NCI-H774 (cell line): Measurements from ENCODE around the gene FAAP24.
"Not testable (repeated sequence)": the region's sequence is repeated elsewhere in the genome, so short reads cannot be mapped to it uniquely, and the experiment has no call there.

ENCODE experiments used
- DNase-seq: peaks from one replicate; lab custom pipeline; 2025; lab: John Stamatoyannopoulos, UW

FAAP24 gene, protein sequence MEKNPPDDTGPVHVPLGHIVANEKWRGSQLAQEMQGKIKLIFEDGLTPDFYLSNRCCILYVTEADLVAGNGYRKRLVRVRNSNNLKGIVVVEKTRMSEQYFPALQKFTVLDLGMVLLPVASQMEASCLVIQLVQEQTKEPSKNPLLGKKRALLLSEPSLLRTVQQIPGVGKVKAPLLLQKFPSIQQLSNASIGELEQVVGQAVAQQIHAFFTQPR

DNA sequence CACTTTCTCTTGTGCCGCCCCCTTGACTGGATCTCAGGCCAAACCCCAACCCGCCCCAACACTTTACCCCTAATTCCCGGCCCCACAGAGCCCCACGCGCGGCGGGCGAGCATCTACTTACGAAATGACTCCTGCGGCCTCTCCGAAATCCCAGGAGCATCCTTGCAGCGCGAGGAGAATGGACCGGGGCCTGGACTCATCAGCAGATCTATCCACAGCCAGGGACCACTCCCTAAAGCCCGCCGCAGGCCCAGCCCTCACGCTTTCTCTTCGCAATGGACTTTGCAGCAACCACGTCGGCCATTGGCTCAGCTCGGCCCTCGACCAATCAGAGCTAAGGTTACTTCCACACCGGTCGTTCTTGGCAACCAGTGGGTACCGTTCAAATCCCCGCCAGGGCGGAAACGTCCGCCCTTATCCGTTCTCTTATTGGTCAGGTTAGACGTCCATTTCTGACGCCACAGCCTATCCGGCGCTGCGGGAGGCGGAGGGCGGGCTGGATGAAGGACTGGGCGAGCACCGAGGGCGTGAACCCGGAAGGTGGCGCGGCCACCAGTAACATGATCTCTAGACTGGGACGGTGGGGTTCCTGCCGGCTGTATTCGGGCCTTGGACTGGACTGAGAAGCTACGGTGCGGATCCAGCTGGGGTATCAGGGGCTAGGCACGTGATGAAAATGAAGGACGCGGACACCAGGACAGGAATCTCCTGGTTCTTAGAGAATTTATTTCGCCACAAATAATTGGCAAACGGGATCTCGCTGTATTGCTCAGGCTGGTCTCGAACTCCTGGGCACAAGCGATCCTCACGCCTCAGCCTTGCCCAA is at the start of gene FAAP24, which contains the start of gene CEP89:
Gene FAAP24, plus strand, starts transcription at position 528 of the 826 bp plus-strand sequence. CDS start 955 bp downstream, outside the sequence.
Gene CEP89, minus strand, starts transcription at position 244 of the 826 bp plus-strand sequence. Its CDS starts 84 bp downstream, at position 160.
- DNase-seq, result peak; percentile 99

DNA sequence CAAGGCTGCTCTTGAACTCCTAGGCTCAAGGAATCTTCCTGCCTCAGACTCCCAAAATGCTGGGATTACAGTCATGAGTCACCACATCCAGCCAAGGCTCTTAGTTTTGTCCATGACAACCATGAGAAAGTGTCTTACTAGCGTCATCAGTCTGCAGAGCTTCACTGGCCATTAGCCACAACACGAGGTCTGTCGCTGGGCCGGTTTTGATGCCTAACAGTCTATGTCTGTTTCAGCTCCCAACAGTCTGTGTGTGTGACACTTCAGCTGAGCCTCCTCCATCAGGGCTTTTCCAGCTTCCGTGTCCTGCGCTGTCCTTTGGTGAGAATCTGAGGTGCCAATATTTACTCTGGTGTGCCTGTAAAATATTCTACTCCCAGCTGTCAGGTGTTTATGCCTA is 47.8 kb upstream of the FAAP24 start:
- DNase-seq, result peak; percentile 54

DNA sequence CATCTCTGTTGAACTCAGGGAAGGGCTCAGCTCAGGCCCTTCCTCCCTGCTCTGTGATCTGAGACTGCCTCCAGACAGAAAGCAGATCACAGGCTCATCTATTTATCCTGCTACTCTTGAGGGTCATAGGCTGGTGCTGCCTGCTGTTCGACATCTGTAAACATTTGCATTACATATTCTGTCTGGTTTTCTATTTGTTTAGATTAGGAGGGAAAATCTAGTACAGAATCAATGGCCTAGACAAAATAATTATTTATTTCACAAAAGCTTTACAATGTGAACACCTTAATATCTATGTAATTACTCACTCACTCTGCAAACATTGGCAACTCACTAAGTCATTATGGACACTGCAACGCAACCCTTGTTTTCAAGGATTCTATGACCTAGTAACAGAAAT is 43.2 kb upstream of the FAAP24 start:
- DNase-seq, result peak; percentile 59

DNA sequence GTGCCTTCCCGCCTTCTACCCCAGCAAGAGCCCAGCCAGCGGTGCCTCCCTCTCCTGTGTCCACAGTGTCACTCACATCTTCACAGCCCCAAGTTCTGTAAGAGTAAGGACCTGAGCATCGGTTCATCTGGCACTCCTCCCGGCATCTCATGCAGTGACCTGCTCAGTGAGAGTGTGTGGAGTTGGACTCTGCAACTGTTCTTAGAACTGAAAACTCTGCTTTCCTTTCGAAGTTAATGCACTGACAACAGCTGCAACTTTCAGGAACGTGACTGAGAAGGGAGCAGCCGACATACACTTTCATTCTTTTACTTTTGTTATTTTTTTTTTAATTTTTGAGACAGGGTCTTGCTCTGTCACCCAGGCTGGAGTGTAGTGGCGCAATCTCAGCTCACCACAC is 41.5 kb upstream of the FAAP24 start:
- DNase-seq, result no peak

DNA sequence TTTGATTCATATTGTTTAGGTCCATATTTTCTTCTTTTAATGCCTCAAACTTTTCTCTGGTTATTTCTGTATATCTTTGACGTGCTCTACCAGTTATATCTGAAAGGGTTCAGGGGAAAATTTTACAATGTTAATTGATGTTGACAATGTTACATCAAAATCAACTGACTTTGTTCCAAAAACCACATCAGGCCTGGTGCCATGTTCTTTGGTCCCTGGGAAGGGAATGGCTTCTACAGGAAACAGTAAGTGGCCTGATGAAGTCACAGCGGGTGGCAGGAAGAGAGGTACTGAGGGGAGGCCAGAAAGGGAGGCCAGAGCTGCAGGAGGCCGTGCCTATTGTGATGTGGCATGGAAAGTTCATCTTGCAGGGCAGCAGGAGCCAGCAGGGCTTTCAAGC is 38.5 kb upstream of the FAAP24 start:
- DNase-seq, result no peak

DNA sequence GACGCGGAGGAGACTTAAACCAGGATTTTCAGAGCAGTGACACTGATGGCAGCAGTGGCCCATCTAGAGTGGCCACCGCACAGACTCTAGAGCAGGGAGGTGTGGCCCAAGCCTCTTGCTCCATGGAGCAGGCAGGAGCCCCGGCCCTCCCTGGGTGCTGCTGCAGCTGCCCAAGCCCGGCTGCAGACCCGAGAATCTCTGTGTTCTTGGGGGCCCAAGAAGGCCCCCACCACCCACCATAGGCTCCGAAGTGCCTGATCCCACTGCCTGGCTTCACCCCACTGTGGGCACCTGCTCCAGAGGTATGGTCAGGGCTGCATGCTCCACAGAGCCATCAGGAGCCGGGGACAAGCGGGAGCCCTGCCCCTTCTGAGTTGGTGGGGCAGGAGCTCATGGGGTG is 36.4 kb upstream of the FAAP24 start:
- no peak for DNase-seq

DNA sequence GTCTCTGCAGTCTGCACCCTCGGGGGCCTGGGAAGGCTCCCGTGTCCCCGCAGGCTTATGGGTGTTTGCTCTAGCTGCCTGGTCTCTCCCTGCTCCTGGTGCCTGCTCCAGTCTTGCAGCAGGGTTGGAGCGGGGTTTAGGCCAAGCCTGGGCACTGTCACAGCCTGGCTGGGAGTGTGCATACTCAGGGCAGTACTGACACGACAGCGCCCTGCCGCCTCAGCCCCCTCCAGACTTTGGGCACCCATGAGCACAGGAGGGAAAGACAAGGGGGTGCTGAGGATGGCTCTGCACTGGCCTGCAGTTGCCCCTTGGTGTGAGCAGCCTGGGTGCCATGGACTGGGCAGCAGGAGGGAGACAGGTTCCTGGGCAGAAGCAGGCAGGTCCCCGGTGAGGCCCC is 36.0 kb upstream of the FAAP24 start:
- DNase-seq, result no peak

DNA sequence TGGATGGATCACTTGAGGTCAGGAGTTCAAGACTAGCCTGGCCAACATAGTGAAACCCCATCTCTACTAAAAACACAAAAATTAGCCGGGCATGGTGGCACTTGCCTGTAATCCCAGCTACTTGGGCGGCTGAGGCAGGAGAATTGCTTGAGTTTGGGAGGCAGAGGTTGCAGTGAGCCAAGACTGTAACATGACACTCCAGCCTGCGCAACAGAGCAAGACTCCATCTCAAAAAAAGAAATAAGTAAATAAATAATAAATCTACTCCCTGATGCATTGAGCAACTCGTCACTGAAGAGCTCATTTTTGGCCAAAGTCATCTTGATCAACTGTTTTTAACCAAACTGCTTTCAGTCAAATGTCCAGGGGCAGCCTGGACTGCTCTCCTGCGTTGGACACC is 30.8 kb upstream of the FAAP24 start:
- not testable (repeated sequence) for DNase-seq

DNA sequence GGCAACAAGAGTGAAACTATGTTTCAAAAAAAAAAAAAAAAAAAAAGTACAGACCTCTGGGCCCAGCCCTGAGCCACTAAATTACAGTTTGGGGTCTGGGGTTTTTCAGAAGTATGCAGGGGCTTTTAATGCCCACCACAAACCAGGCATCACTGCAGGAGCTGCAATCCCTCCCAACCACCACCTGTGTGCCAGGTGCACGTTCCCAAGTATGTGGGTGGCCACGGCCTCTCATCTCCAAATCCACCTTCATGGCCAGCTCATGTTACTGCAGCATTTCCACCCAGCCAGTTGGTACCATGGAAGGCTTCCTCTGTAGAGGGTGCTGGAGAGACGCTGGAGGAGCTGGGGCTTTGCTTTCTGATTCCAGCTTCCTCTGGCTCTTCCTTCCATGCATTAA is 26.8 kb upstream of the FAAP24 start:
- DNase-seq, result no peak

DNA sequence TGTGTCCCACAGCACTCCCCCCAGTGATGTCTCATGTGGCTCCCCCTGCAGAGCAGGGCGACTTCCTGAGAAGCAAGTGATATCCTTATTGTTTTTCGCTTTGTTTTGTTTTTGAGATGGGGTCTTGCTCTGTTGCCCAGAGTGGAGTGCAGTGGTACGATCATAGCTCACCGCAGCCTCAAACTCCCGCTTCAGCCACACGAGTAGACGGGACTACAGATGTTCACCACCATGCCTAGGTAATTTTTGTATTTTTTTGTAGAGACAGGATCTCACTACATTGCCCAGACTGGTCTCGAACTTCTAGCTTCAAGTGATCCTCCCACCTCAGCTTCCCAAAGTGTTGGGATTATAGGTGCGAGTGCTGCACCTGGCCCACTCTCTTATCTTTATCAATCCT is 5.3 kb upstream of the FAAP24 start:
- no peak for DNase-seq

DNA sequence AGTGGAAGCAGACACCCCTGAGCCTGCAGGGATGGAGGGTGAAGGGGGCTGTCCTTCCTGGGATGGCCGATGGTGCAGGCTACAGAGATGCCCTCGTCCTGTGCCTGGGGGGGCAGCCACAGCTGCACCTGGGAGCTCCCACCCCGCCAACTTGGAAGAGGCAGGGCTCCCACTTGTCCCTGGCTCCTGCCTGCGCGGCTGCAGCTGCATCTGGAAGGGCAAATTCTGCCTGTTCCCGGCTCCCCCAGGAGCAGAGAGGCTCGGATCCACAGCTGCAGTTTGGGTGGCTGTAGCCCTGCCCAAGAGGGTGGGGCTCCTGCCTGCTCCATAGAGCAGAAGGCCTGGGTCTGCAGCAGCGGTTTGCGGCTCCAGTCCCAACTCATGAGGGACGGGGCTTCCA is 2.5 kb upstream of the FAAP24 start:
- no peak for DNase-seq

DNA sequence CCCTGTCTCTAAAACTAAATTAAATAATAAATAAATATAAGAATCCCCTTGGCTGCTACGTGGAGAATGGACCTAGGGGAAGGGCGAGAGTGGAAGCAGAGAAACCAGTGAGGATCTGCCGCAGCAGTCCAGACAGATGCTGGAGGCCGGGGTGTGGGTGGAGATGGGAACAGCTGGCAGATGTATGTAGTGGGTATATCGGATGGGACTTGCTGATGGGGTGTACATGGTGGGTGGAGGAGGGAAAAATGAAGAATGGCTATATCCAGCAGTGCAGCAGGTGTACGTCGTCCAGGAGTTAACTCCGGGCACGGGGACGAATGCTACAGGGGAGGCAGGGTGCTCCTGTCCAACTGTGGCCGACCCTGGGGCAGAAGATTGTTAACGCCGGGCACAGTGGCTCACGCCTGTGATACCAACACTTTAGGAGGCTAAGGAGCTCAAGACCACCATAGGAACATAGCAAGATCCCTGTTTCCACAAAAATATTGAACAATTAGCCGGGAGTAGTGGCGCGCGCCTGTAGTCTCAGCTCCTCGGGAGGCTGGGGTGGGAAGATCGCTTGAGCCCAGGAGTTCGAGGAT is 938 bp upstream of the FAAP24 start:
- no peak for DNase-seq

DNA sequence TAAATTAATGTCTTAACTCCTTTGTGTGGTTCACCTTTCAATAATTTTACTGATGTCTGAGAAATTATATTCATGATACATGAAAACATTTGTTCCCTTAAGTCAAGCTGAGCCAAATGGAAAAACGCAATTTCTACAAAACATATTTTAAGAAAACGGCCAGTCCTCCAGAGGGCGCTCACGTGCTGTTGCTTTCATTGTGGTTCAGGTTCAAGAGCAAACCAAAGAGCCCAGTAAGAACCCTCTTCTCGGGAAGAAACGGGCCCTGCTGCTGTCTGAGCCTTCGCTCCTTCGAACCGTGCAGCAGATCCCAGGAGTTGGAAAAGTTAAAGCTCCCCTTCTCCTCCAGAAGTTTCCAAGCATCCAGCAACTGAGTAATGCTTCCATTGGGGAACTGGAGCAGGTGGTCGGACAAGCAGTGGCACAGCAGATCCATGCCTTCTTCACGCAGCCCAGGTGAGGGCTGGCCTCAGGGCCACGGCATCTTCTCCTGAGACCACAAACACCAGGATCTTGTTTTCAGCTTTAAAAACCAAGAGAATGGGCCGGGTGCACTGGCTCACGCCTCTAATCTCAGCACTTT is 4.3 kb downstream of the FAAP24 start:
- peak; percentile 42 for DNase-seq

DNA sequence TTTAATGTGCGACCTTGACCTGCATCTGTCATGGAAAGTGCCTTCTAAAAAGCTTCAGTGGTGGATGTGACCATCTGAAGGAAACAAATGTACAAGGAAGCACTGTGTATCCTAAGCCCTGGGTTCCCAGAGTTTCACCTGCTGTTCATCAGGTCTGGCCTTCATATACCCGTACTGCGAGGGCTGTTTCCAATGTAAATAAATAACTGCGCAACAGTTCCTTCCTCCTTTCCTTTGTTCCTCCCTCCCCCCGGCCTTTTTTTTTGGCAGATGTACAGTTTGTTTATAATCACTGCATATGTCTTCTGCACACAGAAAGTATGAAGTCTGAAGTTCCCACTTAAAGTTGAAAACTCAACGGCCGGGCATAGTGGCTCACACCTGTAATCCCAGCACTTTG is 5.2 kb downstream of the FAAP24 start:
- no peak for DNase-seq

DNA sequence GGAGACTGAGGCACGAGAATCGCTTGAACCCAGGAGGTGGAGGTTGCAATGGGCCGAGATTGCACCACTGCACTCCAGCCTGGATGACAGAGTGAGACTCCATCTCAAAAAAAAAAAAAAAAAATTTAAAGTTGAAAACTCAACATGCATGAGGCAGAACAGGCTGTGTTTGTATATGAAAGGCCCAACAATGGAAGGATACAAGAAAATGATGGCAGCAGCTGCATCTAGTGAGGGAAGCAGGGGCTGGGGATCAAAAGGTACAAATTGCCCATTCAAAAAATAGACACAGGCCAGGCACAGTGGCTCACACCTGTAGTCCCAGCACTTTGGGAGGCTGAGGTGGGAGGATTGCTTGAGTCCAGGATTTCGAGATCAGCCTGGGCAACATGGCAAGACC is 5.8 kb downstream of the FAAP24 start:
- not testable (repeated sequence) for DNase-seq

DNA sequence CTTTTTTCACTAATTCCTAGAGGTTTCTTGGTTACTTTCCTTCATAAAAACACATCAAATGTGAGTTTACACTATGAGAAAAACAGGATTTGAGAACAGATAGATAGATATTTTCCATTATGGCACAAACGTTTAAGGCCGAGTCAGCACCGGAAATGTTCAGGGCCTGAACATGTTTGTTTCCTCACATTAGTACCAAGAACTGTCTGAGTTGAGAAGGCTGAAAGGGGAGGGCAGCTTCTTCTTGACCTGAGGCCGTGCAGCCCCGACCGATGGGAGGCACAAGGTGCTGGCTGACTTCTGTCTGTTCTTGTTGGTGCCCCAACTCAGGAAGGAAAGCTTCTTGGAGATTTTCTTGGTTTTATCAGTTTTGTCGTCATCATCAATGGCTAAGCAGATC is 7.8 kb downstream of the FAAP24 start:
- DNase-seq, result not testable (repeated sequence)

DNA sequence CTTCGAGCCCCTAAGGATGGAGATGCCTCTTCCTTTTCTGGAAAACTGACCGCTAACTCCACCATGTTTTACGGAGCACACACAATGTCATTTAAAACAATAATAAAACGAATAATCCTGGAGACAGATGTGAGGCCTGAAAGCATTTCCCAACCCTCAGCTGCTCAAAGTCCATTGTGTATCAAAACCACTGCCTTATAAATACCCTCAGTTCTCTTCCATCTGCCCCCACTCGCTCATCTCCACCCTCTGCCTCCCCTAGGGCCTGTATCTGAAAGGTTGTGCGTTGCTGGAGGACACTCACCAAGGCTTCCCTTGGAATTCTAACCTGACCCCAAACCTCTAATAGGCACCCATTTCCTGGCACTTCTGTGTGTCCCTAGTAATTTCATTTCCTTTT is 10.4 kb downstream of the FAAP24 start:
- DNase-seq, result not testable (repeated sequence)

DNA sequence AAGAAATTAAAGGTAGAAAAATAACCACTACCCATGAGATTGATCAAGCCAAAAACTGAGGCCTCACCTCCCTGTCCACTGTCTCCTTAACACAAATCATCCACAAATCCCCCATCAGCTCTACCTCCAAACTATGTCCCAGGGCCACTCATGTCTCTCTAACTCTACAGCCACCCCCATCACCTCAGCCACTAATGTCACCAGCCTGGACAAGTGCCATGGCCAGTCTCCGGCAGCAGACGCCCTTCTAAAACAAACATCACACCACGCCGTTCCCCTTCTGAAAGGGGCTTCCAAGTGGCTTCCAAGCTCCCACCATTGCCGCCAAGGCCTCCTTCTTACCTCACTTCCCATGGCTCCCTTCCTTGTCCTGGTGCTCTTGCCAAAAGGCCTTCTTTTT is 16.2 kb downstream of the FAAP24 start:
- not testable (repeated sequence) for DNase-seq

DNA sequence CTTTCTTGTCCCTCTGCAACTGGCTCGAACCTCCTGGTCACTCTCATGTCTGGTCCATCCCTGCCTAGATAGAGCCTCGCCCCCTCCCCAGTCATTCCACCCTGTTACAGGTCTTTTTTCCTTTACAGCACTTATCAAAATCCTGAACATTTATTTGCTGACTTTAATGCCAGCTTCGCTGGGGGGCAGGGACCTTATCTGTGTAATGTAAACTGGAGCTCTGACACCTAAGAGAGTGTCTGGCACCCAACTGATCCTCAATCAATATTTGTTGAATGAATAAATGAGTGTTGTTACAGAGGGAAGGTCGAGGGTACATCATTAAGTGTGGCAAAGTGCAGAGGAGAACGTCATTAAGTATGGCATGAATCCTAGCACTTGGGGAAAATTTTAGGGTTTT is 16.7 kb downstream of the FAAP24 start:
- no peak for DNase-seq

DNA sequence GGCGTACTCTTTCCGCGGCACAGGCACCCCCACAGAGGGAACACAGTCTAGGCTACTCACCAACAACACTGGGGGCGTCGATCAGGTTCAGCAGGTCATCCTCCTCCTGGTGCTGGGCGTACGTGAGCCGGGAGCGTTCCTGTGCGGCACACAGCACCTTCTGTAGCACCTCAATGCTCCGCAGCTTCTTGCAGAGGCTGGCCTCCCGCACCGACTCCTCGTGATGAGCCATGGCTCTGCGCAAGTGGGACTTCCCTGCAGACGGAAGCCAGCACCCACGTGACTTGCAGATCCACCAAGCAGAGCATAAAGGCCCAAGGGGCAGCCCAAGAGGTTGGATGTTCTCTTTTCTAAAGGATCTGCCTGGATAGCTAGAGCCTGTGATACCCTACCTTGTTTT is 23.9 kb downstream of the FAAP24 start:
- not testable (repeated sequence) for DNase-seq

DNA sequence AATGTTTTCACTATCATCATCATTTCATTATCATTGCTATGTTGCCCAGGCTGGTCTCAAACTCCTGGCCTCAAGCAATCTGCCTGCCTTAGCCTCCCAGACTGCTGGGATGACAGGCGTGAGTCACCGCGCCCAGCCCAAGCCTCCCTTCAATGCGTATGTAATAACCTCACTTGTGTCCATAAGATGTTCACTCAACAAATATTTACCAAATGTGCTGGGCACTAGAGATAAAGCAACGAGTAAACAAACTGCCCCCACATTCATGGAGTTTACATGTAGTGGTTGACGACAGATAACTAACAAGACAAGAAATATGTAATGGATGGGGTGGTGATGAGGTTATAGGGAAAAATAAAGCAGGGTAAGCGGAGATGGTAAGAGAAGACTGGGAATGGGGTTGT is 25.0 kb downstream of the FAAP24 start:
- not testable (repeated sequence) for DNase-seq

DNA sequence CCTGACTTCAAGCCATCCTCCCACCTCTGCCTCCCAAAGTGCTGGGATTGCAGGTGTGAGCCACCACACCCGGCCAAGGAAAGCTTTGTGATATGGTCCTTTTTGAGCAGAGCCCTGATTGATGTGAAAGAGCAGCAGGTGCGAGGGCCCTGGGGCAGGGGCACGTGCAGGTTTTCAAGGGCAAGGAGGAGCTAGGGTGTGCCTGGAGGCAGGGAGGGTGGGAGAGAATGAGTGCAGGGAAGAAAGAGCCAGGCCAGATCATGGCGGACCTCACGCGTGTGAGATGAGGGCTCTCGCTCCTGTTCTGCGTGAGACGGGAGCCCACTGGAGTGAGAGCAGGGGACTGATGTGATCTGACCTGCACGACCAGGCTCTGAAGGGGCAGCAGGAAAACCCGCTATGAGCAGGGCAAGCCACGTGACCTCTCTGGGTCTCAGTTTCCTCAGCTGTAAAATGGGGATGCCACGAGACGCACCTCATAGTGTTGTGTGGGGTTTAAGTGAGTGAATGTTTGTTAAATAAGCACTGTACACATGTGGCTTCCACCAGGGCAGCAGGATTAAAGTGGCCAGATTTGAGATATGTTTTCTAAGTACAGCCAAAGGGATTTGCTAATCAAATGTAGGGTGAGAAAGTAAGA is 25.8 kb downstream of the FAAP24 start:
- no peak for DNase-seq
